ENCODE measurements around the gene KLHL40. TPM values are rescaled to one million over a fixed set of nuclear protein-coding genes. Genes with fewer than 3 reads are reported as not detected.

The KLHL40 gene
- total RNA-seq, 1 experiment from 2014 or later: not detected

GRCh38 chr3:42682301-42683070 is 2.9 kb upstream of the KLHL40 start:
- Histone ChIP-seq H3K27ac (ENCODE audit: low read depth, low read length, poor library complexity, severe bottlenecking) (no peak overlapping the region), H3K36me3 (ENCODE audit: insufficient read depth, low read length, poor library complexity, severe bottlenecking) (no peaks in the 10 kb centered on the region), H3K4me3 (ENCODE audit: low read depth, low read length, poor library complexity, severe bottlenecking) (no peak overlapping the region), H3K4me1 (ENCODE audit: insufficient read depth, low read length, poor library complexity, severe bottlenecking) (no peaks in the 10 kb centered on the region), H3K27me3 (replicated peaks; ENCODE audit: insufficient read depth, low read depth, low read length, poor library complexity) (no peaks in the 10 kb centered on the region), H3K9me3 (ENCODE audit: low read depth, low read length, poor library complexity, severe bottlenecking) (no peaks in the 10 kb centered on the region)
- intact Hi-C loops (cut with micrococcal nuclease; ENCODE audit: unreplicated experiment): no loop called here
- CTCF ChIA-PET: no interaction called here
- POLR2A ChIA-PET (ENCODE audit: low non-redundant PET): no interaction called here
- TF ChIP-seq CTCF (conservative IDR thresholded peaks at IDR 0.05; ENCODE audit: low read depth, low read length) (no peak), EZH2 (IDR thresholded peaks at IDR 0.05; ENCODE audit: borderline replicate concordance, low read depth, low read length, poor library complexity, severe bottlenecking) (no peak)
- DNase-seq (ENCODE audit: low spot score): no peak
- BruUV-seq (replicated peaks): no TSS peak

GRCh38 chr3:42683875-42684598 is 1.3 kb upstream of the KLHL40 start:
- H3K36me3 ChIP-seq (ENCODE audit: insufficient read depth, low read length, poor library complexity, severe bottlenecking): no peaks in the 10 kb centered on the region
- ChIA-PET POLR2A (ENCODE audit: low non-redundant PET) (no interaction called here), CTCF (no interaction called here)
- peak; percentile 44 for DNase-seq (ENCODE audit: low spot score)
- no peaks in the 10 kb centered on the region for H3K9me3 ChIP-seq (ENCODE audit: low read depth, low read length, poor library complexity, severe bottlenecking)
- no peaks in the 10 kb centered on the region for H3K4me1 ChIP-seq (ENCODE audit: insufficient read depth, low read length, poor library complexity, severe bottlenecking)
- intact Hi-C loops (cut with micrococcal nuclease; ENCODE audit: unreplicated experiment): no loop called here
- H3K27me3 ChIP-seq (replicated peaks; ENCODE audit: insufficient read depth, low read depth, low read length, poor library complexity): no peaks in the 10 kb centered on the region
- no peak overlapping the region for H3K27ac ChIP-seq (ENCODE audit: low read depth, low read length, poor library complexity, severe bottlenecking)
- no peak overlapping the region for H3K4me3 ChIP-seq (ENCODE audit: low read depth, low read length, poor library complexity, severe bottlenecking)
- BruUV-seq (replicated peaks): no TSS peak
- TF ChIP-seq EZH2 (IDR thresholded peaks at IDR 0.05; ENCODE audit: borderline replicate concordance, low read depth, low read length, poor library complexity, severe bottlenecking) (no peak), CTCF (conservative IDR thresholded peaks at IDR 0.05; ENCODE audit: low read depth, low read length) (no peak)

GRCh38 chr3:42684632-42685362 is 540 bp upstream of the KLHL40 start:
- no peak for DNase-seq (ENCODE audit: low spot score)

More at GRCh38 chr3:42684632-42685362, 540 bp upstream of the KLHL40 start:
- ChIA-PET POLR2A (ENCODE audit: low non-redundant PET) (no interaction called here), CTCF (no interaction called here)
- intact Hi-C loops (cut with micrococcal nuclease; ENCODE audit: unreplicated experiment): no loop called here
- TF ChIP-seq CTCF (conservative IDR thresholded peaks at IDR 0.05; ENCODE audit: low read depth, low read length): no peak
- TF ChIP-seq EZH2 (IDR thresholded peaks at IDR 0.05; ENCODE audit: borderline replicate concordance, low read depth, low read length, poor library complexity, severe bottlenecking): no peak
- Histone ChIP-seq H3K9me3 (ENCODE audit: low read depth, low read length, poor library complexity, severe bottlenecking) (no peaks in the 10 kb centered on the region), H3K4me1 (ENCODE audit: insufficient read depth, low read length, poor library complexity, severe bottlenecking) (no peaks in the 10 kb centered on the region), H3K27me3 (replicated peaks; ENCODE audit: insufficient read depth, low read depth, low read length, poor library complexity) (no peaks in the 10 kb centered on the region), H3K4me3 (ENCODE audit: low read depth, low read length, poor library complexity, severe bottlenecking) (no peak overlapping the region), H3K27ac (ENCODE audit: low read depth, low read length, poor library complexity, severe bottlenecking) (no peak overlapping the region), H3K36me3 (ENCODE audit: insufficient read depth, low read length, poor library complexity, severe bottlenecking) (no peaks in the 10 kb centered on the region)
- BruUV-seq (replicated peaks): no TSS peak
